Measurements from ENCODE around the gene MCRIP2.
A peak's percentile ranks its signal among the peaks of the same experiment; 100 is the strongest.

Gene MCRIP2

GRCh38 chr16:680967-681745, 39.5 kb downstream of the MCRIP2 start:
- no peak for DNase-seq
- H3K9me3 ChIP-seq (ENCODE audit: control insufficient read depth, low read length): no peaks in the 10 kb centered on the region
- peaks cover 53% of the 10 kb centered on the region for H3K4me1 ChIP-seq (ENCODE audit: control insufficient read depth, insufficient read depth, low read length, poor library complexity, severe bottlenecking)
- H3K27ac ChIP-seq (ENCODE audit: insufficient read depth, low read length, poor library complexity, severe bottlenecking): peak overlapping the region; percentile 67
- no peaks in the 10 kb centered on the region for H3K27me3 ChIP-seq (replicated peaks; ENCODE audit: control insufficient read depth, insufficient read depth, low read length, poor library complexity, severe bottlenecking)
- H3K4me3 ChIP-seq (ENCODE audit: insufficient read depth, low read depth, low read length, poor library complexity, severe bottlenecking): peak overlapping the region; percentile 65
- H3K36me3 ChIP-seq (ENCODE audit: control insufficient read depth, insufficient read depth, low read length): peaks cover 12% of the 10 kb centered on the region

GRCh38 chr16:681746-682427, 40.3 kb downstream of the MCRIP2 start:
- Histone ChIP-seq H3K27me3 (replicated peaks; ENCODE audit: control insufficient read depth, insufficient read depth, low read length, poor library complexity, severe bottlenecking) (no peaks in the 10 kb centered on the region), H3K4me3 (ENCODE audit: insufficient read depth, low read depth, low read length, poor library complexity, severe bottlenecking) (no peak overlapping the region), H3K27ac (ENCODE audit: insufficient read depth, low read length, poor library complexity, severe bottlenecking) (no peak overlapping the region), H3K4me1 (ENCODE audit: control insufficient read depth, insufficient read depth, low read length, poor library complexity, severe bottlenecking) (peaks cover 47% of the 10 kb centered on the region), H3K9me3 (ENCODE audit: control insufficient read depth, low read length) (no peaks in the 10 kb centered on the region), H3K36me3 (ENCODE audit: control insufficient read depth, insufficient read depth, low read length) (peaks cover 19% of the 10 kb centered on the region)
- DNase-seq: no peak

- peaks cover 20% of the 10 kb centered on the region for H3K36me3 ChIP-seq (ENCODE audit: control insufficient read depth, insufficient read depth, low read length)
- H3K9me3 ChIP-seq (ENCODE audit: control insufficient read depth, low read length): no peaks in the 10 kb centered on the region
- no peaks in the 10 kb centered on the region for H3K27me3 ChIP-seq (replicated peaks; ENCODE audit: control insufficient read depth, insufficient read depth, low read length, poor library complexity, severe bottlenecking)
- H3K4me3 ChIP-seq (ENCODE audit: insufficient read depth, low read depth, low read length, poor library complexity, severe bottlenecking): no peak overlapping the region
- H3K27ac ChIP-seq (ENCODE audit: insufficient read depth, low read length, poor library complexity, severe bottlenecking): no peak overlapping the region
- DNase-seq: no peak
- H3K4me1 ChIP-seq (ENCODE audit: control insufficient read depth, insufficient read depth, low read length, poor library complexity, severe bottlenecking): peaks cover 42% of the 10 kb centered on the region
Measured at GRCh38 chr16:682493-683395, 41.1 kb downstream of the MCRIP2 start.

- no peaks in the 10 kb centered on the region for H3K27me3 ChIP-seq (replicated peaks; ENCODE audit: control insufficient read depth, insufficient read depth, low read length, poor library complexity, severe bottlenecking)
- H3K4me3 ChIP-seq (ENCODE audit: insufficient read depth, low read depth, low read length, poor library complexity, severe bottlenecking): peak overlapping the region; percentile 52
- no peak for DNase-seq
- H3K36me3 ChIP-seq (ENCODE audit: control insufficient read depth, insufficient read depth, low read length): peaks cover 20% of the 10 kb centered on the region
- peak overlapping the region; percentile 75 for H3K27ac ChIP-seq (ENCODE audit: insufficient read depth, low read length, poor library complexity, severe bottlenecking)
- no peaks in the 10 kb centered on the region for H3K9me3 ChIP-seq (ENCODE audit: control insufficient read depth, low read length)
- H3K4me1 ChIP-seq (ENCODE audit: control insufficient read depth, insufficient read depth, low read length, poor library complexity, severe bottlenecking): peaks cover 42% of the 10 kb centered on the region
Measured at GRCh38 chr16:683396-684070, 41.9 kb downstream of the MCRIP2 start.

- Histone ChIP-seq H3K9me3 (ENCODE audit: control insufficient read depth, low read length) (no peaks in the 10 kb centered on the region), H3K27me3 (replicated peaks; ENCODE audit: control insufficient read depth, insufficient read depth, low read length, poor library complexity, severe bottlenecking) (no peaks in the 10 kb centered on the region), H3K27ac (ENCODE audit: insufficient read depth, low read length, poor library complexity, severe bottlenecking) (peak within 1 kb of the TSS; percentile 75), H3K36me3 (ENCODE audit: control insufficient read depth, insufficient read depth, low read length) (peaks cover 20% of the 10 kb centered on the region), H3K4me3 (ENCODE audit: insufficient read depth, low read depth, low read length, poor library complexity, severe bottlenecking) (peak within 1 kb of the TSS; percentile 52), H3K4me1 (ENCODE audit: control insufficient read depth, insufficient read depth, low read length, poor library complexity, severe bottlenecking) (peaks cover 40% of the 10 kb centered on the region)
- peak; percentile 93 to 98 (median 96) for DNase-seq
Measured at GRCh38 chr16:684071-684794, 42.6 kb downstream of the MCRIP2 start, which contains the start of gene JMJD8. Gene JMJD8 (minus strand): TSS chr16:684334. CDS start chr16:684319, 15 bp downstream.

- H3K4me1 ChIP-seq (ENCODE audit: control insufficient read depth, insufficient read depth, low read length, poor library complexity, severe bottlenecking): peaks cover 43% of the 10 kb centered on the region
- no peak for DNase-seq
- peak overlapping the region; percentile 75 for H3K27ac ChIP-seq (ENCODE audit: insufficient read depth, low read length, poor library complexity, severe bottlenecking)
- no peaks in the 10 kb centered on the region for H3K27me3 ChIP-seq (replicated peaks; ENCODE audit: control insufficient read depth, insufficient read depth, low read length, poor library complexity, severe bottlenecking)
- H3K36me3 ChIP-seq (ENCODE audit: control insufficient read depth, insufficient read depth, low read length): peaks cover 20% of the 10 kb centered on the region
- no peaks in the 10 kb centered on the region for H3K9me3 ChIP-seq (ENCODE audit: control insufficient read depth, low read length)
- no peak overlapping the region for H3K4me3 ChIP-seq (ENCODE audit: insufficient read depth, low read depth, low read length, poor library complexity, severe bottlenecking)
Measured at GRCh38 chr16:684961-685696, 43.5 kb downstream of the MCRIP2 start.

- no peak for DNase-seq
- no peaks in the 10 kb centered on the region for H3K27me3 ChIP-seq (replicated peaks; ENCODE audit: control insufficient read depth, insufficient read depth, low read length, poor library complexity, severe bottlenecking)
- H3K4me3 ChIP-seq (ENCODE audit: insufficient read depth, low read depth, low read length, poor library complexity, severe bottlenecking): no peak overlapping the region
- peaks cover 42% of the 10 kb centered on the region for H3K4me1 ChIP-seq (ENCODE audit: control insufficient read depth, insufficient read depth, low read length, poor library complexity, severe bottlenecking)
- no peak overlapping the region for H3K27ac ChIP-seq (ENCODE audit: insufficient read depth, low read length, poor library complexity, severe bottlenecking)
- H3K9me3 ChIP-seq (ENCODE audit: control insufficient read depth, low read length): no peaks in the 10 kb centered on the region
- peaks cover 20% of the 10 kb centered on the region for H3K36me3 ChIP-seq (ENCODE audit: control insufficient read depth, insufficient read depth, low read length)
Measured at GRCh38 chr16:685967-686366, 44.3 kb downstream of the MCRIP2 start.

- peaks cover 38% of the 10 kb centered on the region for H3K4me1 ChIP-seq (ENCODE audit: control insufficient read depth, insufficient read depth, low read length, poor library complexity, severe bottlenecking)
Measured at GRCh38 chr16:686459-687260, 45.0 kb downstream of the MCRIP2 start.

More at GRCh38 chr16:686459-687260, 45.0 kb downstream of the MCRIP2 start:
- no peak for DNase-seq
- Histone ChIP-seq H3K36me3 (ENCODE audit: control insufficient read depth, insufficient read depth, low read length) (peaks cover 16% of the 10 kb centered on the region), H3K27me3 (replicated peaks; ENCODE audit: control insufficient read depth, insufficient read depth, low read length, poor library complexity, severe bottlenecking) (no peaks in the 10 kb centered on the region), H3K9me3 (ENCODE audit: control insufficient read depth, low read length) (no peaks in the 10 kb centered on the region), H3K27ac (ENCODE audit: insufficient read depth, low read length, poor library complexity, severe bottlenecking) (no peak overlapping the region), H3K4me3 (ENCODE audit: insufficient read depth, low read depth, low read length, poor library complexity, severe bottlenecking) (no peak overlapping the region)
